Measurements from ENCODE around the gene TNFRSF1A. TPM values are rescaled to one million over a fixed set of nuclear protein-coding genes. Genes with fewer than 3 reads are reported as not detected.

Gene TNFRSF1A
- polyA plus RNA-seq, 1 experiment: 217 TPM

DNA sequence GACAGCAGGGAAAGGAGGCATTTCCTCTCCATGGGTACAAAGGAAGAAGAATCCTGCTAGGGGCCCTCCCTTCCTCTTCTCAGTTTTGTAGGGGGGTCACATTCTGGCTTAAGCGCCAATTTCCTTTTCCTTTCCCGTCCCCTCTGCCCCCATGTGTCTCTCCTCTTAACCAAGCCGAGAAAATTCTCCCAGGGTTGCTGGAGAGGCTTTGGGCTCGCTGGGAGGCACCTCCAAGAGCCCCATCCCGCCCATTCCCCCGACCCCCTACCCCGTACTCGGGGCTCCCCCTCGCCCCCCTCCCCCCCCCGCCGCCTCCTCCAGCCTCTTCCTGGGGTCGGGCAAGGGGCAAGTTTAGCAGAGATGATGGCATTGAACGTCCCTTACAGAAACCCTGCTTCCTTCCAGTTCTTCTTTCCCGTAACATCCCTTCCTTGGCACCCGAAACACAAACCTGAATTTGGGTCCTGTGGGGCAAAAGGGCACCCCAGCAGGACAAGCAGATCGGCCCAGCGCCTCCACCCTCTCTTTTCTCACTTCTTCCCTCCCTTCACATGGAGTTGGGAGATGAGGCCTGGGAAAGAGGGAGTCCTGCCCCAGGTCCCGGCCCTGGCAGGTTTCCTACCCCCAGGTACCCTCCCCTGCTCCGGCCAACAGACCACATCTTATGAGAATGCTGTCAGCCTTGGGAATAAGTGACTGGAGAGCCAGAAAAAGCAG lies 17.7 kb downstream of the TNFRSF1A start:
- H3K4me3 ChIP-seq (ENCODE audit: low read depth, low read length): no peak overlapping the region
- TF ChIP-seq, protein P1, sequence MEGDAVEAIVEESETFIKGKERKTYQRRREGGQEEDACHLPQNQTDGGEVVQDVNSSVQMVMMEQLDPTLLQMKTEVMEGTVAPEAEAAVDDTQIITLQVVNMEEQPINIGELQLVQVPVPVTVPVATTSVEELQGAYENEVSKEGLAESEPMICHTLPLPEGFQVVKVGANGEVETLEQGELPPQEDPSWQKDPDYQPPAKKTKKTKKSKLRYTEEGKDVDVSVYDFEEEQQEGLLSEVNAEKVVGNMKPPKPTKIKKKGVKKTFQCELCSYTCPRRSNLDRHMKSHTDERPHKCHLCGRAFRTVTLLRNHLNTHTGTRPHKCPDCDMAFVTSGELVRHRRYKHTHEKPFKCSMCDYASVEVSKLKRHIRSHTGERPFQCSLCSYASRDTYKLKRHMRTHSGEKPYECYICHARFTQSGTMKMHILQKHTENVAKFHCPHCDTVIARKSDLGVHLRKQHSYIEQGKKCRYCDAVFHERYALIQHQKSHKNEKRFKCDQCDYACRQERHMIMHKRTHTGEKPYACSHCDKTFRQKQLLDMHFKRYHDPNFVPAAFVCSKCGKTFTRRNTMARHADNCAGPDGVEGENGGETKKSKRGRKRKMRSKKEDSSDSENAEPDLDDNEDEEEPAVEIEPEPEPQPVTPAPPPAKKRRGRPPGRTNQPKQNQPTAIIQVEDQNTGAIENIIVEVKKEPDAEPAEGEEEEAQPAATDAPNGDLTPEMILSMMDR (IDR thresholded peaks at IDR 0.05; ENCODE audit: insufficient read depth, low read depth, low read length): no peak
- H3K27me3 ChIP-seq (ENCODE audit: control insufficient read depth, insufficient read depth, low read length): no peaks in the 10 kb centered on the region
- POLR2A ChIA-PET: interaction anchor here (1.6 kb wide), 1 partner anchor 12 kb away, joined by 6 read pairs; no protein-coding TSS in a partner anchor
- CTCF ChIA-PET: interaction anchor here (0.5 to 2.5 kb wide), 12 partner anchors 9 to 336 kb away, joined by 3 to 13 read pairs (median 4); no protein-coding TSS in a partner anchor
- peaks cover 22% of the 10 kb centered on the region for H3K36me3 ChIP-seq (ENCODE audit: control insufficient read depth, insufficient read depth, low read length)
- DNase-seq (ENCODE audit: low read depth): no peak

DNA sequence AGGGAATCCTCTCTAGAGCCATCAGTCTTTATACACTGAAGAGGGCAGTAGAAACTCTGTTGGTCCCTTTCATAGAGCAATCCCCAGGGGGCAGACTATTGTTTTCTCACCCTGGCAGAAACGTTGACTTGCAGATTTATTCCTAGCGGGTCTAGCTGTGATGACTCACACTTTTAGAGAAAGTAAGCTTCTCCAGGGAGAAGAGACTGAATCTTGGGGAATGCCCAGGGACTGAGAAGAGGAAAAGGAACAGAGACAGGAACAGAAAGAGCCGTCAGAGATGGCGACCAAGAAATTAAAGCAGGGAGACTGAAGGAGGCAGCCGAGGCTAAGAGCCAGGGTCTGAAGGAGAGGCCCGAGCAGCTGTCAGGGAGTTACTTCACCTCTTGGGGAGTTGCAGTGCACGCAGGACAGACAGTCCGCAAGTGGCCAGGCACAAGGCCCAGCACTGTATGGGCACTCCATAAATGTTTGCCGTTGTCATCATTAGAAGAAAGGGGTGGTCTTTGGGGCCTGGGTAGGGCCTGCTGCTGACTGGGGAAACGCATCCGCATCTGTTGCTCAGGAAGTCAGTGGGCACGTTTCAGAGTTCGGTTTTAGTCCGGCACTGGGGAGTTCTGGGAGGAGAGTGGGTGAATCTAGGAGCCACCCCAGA lies 18.4 kb downstream of the TNFRSF1A start:
- TF ChIP-seq, protein P1 (IDR thresholded peaks at IDR 0.05; ENCODE audit: insufficient read depth, low read depth, low read length): peak; percentile 75
- ChIA-PET CTCF (interaction anchor here (0.5 to 2.5 kb wide), 18 partner anchors 9 to 335 kb away, joined by 3 to 13 read pairs (median 4); partner anchors contain the start of genes GAPDH and PLEKHG6), POLR2A (interaction anchor here (0.6 to 1.6 kb wide), 4 partner anchors 12 to 142 kb away, joined by 3 to 8 read pairs (median 4); partner anchors contain the start of genes LTBR and TNFRSF1A)
- no peak overlapping the region for H3K4me3 ChIP-seq (ENCODE audit: low read depth, low read length)
- H3K27me3 ChIP-seq (ENCODE audit: control insufficient read depth, insufficient read depth, low read length): no peaks in the 10 kb centered on the region
- peak; percentile 74 for DNase-seq (ENCODE audit: low read depth)
- peaks cover 15% of the 10 kb centered on the region for H3K36me3 ChIP-seq (ENCODE audit: control insufficient read depth, insufficient read depth, low read length)

DNA sequence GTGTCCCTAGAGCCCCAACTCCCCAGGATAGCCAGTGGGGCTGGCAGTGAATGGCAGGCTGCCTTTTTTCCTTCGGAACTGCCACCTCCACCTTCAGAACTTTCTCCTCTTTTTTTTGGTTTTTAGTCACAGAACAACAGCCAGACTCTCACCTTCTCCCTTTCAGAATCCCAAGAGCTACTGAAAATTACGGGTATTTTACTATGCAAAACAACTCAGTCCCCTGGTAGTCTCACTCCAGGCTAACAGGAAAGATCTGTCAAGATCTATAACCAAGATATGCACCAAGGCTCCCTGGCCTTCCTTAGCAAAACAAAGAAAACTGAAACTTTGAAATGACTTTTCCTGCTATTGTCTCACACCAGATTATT lies 18.9 kb downstream of the TNFRSF1A start:
- Histone ChIP-seq H3K36me3 (ENCODE audit: control insufficient read depth, insufficient read depth, low read length) (peaks cover 11% of the 10 kb centered on the region), H3K4me3 (ENCODE audit: low read depth, low read length) (no peak overlapping the region), H3K27me3 (ENCODE audit: control insufficient read depth, insufficient read depth, low read length) (no peaks in the 10 kb centered on the region)
- ChIA-PET CTCF (interaction anchor here (0.8 to 2.5 kb wide), 15 partner anchors 9 to 335 kb away, joined by 3 to 13 read pairs (median 4); partner anchors contain the start of genes GAPDH and PLEKHG6), POLR2A (interaction anchor here (0.6 to 1.6 kb wide), 4 partner anchors 13 to 142 kb away, joined by 3 to 8 read pairs (median 4); partner anchors contain the start of genes LTBR and TNFRSF1A)
- TF ChIP-seq, protein P1 (IDR thresholded peaks at IDR 0.05; ENCODE audit: insufficient read depth, low read depth, low read length): no peak
- DNase-seq (ENCODE audit: low read depth): no peak

DNA sequence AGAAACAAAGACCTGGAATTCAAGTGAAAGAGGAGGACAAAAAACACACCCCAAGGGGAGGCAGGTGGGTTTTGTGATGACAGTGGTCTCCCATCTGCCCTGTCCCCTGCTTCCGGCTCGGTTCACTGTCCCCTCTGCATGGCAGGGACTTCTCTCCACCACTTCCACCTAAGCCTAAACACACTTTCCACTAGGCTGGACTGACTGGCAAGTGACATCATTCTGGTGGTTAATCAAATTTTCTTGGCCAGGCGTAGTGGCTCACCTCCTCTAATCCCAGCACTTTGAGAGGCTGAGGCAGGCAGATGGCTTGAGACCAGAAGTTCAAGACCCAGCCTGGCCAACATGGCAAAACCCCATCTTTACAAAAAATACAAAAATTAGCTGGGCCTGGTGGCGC lies 19.5 kb downstream of the TNFRSF1A start:
- Histone ChIP-seq H3K27me3 (ENCODE audit: control insufficient read depth, insufficient read depth, low read length) (no peaks in the 10 kb centered on the region), H3K36me3 (ENCODE audit: control insufficient read depth, insufficient read depth, low read length) (peaks cover 6% of the 10 kb centered on the region), H3K4me3 (ENCODE audit: low read depth, low read length) (no peak overlapping the region)
- no peak for DNase-seq (ENCODE audit: low read depth)
- TF ChIP-seq, protein P1 (IDR thresholded peaks at IDR 0.05; ENCODE audit: insufficient read depth, low read depth, low read length): no peak
- ChIA-PET CTCF (interaction anchor here (0.9 to 2.5 kb wide), 8 partner anchors 8 to 334 kb away, joined by 3 to 13 read pairs (median 7); partner anchors contain the start of gene GAPDH), POLR2A (interaction anchor here (0.6 to 1.6 kb wide), 3 partner anchors 14 to 71 kb away, joined by 3 to 6 read pairs (median 3); partner anchors contain the start of gene LTBR)

DNA sequence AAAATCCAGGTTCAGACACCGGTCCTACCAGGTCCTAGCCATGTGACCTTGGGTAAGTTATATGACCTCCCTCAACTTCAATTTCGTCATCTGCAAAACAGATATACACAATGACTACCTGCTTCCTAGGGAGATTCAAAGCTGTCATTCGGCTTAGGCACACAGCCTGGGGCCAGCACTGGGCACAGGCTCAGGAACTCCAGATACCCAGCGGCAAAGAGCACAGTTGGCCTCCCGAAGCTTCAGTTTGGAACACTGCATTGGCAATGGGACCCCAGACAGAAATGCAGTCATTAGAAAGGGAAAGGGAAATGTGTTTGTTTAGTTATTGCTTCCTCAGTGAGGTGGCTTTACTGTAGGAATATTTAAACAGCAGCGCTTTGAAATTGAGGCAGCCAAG lies 20.0 kb downstream of the TNFRSF1A start:
- H3K4me3 ChIP-seq (ENCODE audit: low read depth, low read length): no peak overlapping the region
- TF ChIP-seq, protein P1 (IDR thresholded peaks at IDR 0.05; ENCODE audit: insufficient read depth, low read depth, low read length): no peak
- no peaks in the 10 kb centered on the region for H3K27me3 ChIP-seq (ENCODE audit: control insufficient read depth, insufficient read depth, low read length)
- ChIA-PET CTCF (interaction anchor here (1.7 to 2.5 kb wide), 6 partner anchors 13 to 334 kb away, joined by 4 to 13 read pairs (median 7); partner anchors contain the start of gene GAPDH), POLR2A (no interaction called here)
- no peak for DNase-seq (ENCODE audit: low read depth)
- peaks cover 6% of the 10 kb centered on the region for H3K36me3 ChIP-seq (ENCODE audit: control insufficient read depth, insufficient read depth, low read length)

Data from BJ (cell line).